HG02840 (cell line): ENCODE results near the gene DLG1.
"Not testable (repeated sequence)": the region's sequence is repeated elsewhere in the genome, so short reads cannot be mapped to it uniquely, and the experiment has no call there.

Experiments used
- ATAC-seq: cut with Tn5 transposase; IDR thresholded peaks from one replicate; pipeline ENCODE4 v1.9.1; 2021; ENCODE audit warnings: mild to moderate bottlenecking, moderate library complexity, moderate number of reproducible peaks; ENCODE audit not compliant: unreplicated experiment, low FRiP score

DLG1 gene

GRCh38 chr3:197218210-197218609 lies 80.2 kb downstream of the DLG1 start:
- ATAC-seq = no peak

GRCh38 chr3:197216914-197217313 lies 81.5 kb downstream of the DLG1 start:
- ATAC-seq = no peak

DNA sequence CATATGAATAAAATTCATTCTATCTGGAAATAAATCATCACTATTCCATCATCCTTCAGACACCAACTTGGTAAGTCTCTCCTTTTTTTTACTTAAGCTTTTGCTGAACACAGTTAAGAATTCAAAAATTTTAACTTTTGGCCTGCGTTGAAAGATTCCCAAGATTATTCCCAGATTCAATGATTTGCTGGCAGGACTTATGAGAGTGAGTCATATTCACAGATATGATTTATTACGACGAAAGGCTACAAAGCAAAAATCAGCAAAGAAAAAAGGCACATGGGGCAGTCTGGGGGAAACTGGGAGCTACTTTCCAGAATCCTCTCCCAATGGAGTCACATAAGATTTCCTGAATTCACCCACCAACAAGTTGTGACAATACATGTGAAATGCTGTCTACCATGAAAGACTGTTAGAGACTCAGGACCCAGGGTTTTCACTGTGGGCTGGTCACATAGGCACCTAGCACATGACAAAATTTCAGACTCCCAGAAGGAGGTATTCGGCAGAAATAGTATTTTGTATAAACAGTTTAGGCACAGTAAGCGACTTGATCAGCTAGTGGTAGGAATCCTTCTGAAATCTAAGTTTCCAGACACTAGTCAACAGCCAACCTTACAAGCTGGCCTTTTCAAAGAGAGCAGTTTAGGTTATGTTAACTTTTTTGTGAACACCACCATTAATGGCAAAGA lies 82.1 kb downstream of the DLG1 start:
- ATAC-seq = no peak

GRCh38 chr3:197212290-197212689 lies 86.1 kb downstream of the DLG1 start:
- ATAC-seq = no peak

DNA sequence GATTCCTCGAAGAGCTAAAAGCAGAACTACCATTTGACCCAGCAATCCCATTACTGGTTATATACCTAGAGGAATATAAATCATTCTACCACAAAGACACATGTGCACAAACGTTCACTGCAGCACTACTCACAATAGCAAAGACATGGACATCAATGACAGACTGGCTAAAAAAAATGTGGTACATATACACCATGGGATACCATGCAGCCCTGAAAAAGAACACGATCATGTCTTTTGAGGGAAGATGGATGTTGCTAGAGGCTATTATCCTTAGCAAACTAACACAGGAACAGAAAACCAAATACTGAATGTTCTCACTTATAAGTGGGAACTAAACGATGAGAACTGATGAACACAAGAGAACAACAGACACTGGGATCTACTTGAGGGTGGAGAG lies 86.7 kb downstream of the DLG1 start:
- ATAC-seq = not testable (repeated sequence)

DNA sequence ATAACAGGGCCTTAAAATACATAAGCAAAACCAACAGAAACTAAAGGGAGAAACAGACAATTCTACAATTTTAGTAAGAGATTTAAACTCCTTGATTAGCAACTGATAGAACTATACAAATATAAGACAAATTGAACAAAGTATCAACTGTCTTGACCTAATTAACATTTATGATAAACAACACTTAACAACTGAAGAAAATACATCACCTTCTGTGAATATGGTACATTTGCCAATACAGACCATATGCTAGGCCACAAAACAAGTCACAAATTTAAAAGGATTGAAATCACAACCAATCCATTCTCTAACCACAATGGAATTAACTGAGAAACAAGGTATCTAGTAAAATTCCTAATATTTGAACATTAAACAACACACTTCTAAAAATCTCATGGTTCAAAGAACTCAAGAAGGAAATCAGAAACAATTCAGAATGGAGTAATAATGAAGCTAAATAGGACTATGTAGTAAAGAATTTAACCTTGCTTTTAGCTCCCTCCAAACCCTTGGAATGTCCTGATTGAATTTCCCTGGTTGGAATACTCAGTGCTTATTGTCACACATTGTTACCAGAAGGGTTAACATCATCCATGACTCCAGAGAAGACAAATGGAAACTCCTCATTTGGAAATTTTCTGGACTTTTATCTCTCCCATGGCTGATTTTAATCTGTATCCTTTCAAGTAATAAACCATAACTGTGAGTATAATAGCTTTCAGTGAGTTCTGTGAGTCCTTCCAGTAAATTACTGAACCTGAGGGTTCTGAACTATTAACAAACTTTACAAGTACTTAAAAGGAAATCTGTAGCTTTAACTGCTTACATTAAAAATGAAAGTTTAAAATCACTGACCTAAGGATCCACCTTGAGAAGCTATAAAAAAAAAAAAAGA lies 88.8 kb downstream of the DLG1 start:
- no peak for ATAC-seq

GRCh38 chr3:197206913-197207312 lies 91.5 kb downstream of the DLG1 start:
- no peak for ATAC-seq

DNA sequence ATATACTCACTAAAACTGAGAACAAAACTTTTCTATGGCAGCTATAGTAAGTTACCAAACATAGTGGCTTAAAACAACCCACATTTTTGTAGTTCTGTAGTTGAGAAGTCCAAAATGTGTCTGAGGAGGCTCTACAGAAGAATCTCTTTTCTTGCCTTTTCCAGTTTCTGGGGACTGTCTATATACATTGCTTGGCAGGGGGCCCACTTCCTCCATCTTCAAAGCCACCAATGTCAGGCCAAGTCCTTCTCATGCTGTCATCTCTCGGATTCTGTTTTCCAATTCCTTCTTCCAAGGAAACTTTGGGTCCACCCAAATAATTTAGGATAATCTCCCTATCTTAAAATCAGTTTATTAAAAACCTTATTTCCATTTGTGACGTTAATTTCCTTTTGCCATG lies 92.7 kb downstream of the DLG1 start:
- no peak for ATAC-seq

GRCh38 chr3:197205265-197205664 lies 93.1 kb downstream of the DLG1 start:
- no peak for ATAC-seq

DNA sequence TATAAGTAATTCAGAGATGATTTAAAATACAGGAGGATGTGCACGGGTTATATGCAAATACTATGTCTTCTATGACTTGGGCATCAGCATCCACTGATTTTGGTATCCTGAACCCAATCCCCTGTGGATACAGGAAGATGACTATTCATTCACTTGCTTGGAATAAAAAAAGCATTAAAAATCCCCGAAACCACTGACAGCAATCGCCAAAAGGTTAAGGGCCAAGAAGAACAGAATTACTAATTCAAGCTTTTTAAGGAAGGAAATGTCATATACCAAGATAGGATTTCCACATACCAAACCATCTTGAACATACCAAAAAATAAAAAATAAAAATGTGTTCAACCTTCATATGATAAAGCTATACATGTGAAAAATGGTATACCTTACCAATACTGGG lies 93.7 kb downstream of the DLG1 start:
- ATAC-seq = no peak

- no peak for ATAC-seq
Observed at GRCh38 chr3:197203714-197204146, 94.7 kb downstream of the DLG1 start.

GRCh38 chr3:197202694-197203093 lies 95.7 kb downstream of the DLG1 start:
- ATAC-seq = no peak

- no peak for ATAC-seq
Observed at GRCh38 chr3:197201791-197202452, 96.5 kb downstream of the DLG1 start.

DNA sequence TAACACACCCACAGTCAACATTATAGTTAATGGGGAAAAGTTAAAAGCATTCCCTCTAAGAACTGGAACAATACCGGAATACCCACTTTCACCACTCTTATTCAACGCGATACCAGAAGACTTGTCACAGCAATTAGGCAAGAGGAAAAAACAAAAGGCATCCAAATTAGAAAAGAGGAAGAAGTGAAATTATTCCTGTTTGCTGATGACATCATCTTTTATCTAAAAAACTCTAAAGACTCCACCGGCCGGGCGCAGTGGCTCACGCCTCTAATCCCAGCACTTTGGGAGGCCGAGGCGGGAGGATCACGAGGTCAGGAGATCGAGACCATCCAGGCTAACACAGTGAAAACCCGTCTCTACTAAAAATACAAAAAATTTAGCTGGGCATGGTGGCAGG lies 97.6 kb downstream of the DLG1 start:
- ATAC-seq = not testable (repeated sequence)

DNA sequence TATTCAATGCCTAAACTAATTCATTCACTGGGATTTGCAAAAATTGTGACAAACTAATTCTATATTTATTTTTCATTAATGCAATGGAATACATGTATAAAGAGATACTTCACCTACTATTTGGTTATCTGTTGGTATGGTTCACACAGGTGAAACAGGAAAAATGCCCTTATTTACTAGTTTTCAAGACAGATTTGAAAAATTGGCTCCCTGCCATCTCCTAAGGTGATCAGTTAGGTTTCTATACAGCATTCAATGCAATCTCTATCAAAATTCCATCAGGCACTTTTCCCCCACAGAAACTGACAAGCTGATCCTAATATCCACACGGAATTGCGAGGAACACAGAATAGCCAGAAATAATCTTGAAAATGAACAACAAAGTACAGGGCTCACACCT lies 101.1 kb downstream of the DLG1 start:
- no peak for ATAC-seq

GRCh38 chr3:197196192-197196591 lies 102.2 kb downstream of the DLG1 start:
- no peak for ATAC-seq

DNA sequence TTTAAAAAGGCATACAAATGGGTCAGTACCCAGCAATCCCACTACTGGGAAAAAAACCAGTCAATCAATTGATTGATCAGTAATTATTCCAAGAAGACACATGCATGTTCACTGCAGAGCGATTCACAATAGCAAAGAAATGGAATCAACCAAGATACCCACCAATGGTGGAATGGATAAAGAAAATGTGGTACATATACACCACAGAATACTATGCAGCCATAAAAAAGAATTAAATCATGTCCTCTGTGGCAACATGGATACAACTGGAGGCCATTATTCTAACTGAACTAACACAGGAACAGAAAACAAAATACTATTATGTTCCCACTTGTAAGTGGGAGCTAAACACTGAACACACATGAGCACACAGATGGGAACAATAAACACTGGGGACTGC lies 103.1 kb downstream of the DLG1 start:
- ATAC-seq = no peak

GRCh38 chr3:197193759-197194158 lies 104.7 kb downstream of the DLG1 start:
- ATAC-seq = not testable (repeated sequence)

DNA sequence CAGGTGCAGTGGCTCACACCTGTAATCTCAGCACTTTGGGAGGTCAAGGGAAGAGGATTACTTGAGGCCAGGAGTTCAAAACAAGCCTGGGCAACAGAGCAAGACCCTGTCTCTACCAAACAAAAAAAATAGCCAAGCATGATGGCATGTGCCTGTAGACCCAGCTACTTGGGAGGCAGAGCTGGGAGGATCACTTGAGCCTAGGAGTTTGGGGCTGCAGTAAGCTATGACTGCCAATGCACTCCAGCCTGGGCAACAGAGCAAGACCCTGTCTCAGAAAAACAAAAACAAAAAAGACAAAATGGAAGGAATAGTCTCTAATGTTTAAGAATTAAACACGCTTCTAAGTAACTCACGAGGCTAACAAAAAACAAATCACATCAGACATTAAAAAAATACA lies 106.5 kb downstream of the DLG1 start:
- ATAC-seq = no peak

- no peak for ATAC-seq
Observed at GRCh38 chr3:197189623-197190022, 108.8 kb downstream of the DLG1 start.

DNA sequence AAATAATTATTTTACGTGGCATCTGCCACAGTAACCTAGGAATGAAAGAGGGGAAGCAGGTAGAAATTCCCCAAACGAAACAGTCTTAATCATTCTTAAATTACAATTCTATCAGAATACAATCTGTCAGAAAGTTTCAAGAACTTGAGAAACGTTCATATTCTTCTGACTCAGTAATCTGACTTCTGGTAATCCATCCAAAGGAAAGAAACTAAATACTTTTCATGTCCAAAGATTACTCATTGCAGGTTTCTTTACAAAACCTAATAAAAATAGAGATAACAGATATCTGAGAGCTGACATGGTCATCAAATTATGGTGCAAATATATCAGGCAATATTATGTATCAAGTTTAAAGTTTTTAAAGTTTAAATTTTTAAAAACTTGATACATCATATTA lies 109.4 kb downstream of the DLG1 start:
- no peak for ATAC-seq
